GM10266 (cell line): ENCODE measurements around the gene FAM216A.

Experiments used
- DNase-seq: peaks from one replicate; pipeline ENCODE4 v3.0.0; 2012; ENCODE audit errors: extremely low spot score
- CTCF ChIP-seq: IDR thresholded peaks from 2 replicates; pipeline ENCODE4 v1.5.1; 2012; ENCODE audit warnings: mild to moderate bottlenecking, low read depth; ENCODE audit not compliant: control insufficient read depth, insufficient read depth; ENCODE audit errors: missing control alignments

The FAM216A gene

GRCh38 chr12:110534811-110535210, 66.2 kb downstream of the FAM216A start:
- no peak for TF ChIP-seq CTCF
- DNase-seq: no peak

GRCh38 chr12:110536834-110537604, 68.4 kb downstream of the FAM216A start:
- no peak for TF ChIP-seq CTCF
- DNase-seq: no peak

DNA sequence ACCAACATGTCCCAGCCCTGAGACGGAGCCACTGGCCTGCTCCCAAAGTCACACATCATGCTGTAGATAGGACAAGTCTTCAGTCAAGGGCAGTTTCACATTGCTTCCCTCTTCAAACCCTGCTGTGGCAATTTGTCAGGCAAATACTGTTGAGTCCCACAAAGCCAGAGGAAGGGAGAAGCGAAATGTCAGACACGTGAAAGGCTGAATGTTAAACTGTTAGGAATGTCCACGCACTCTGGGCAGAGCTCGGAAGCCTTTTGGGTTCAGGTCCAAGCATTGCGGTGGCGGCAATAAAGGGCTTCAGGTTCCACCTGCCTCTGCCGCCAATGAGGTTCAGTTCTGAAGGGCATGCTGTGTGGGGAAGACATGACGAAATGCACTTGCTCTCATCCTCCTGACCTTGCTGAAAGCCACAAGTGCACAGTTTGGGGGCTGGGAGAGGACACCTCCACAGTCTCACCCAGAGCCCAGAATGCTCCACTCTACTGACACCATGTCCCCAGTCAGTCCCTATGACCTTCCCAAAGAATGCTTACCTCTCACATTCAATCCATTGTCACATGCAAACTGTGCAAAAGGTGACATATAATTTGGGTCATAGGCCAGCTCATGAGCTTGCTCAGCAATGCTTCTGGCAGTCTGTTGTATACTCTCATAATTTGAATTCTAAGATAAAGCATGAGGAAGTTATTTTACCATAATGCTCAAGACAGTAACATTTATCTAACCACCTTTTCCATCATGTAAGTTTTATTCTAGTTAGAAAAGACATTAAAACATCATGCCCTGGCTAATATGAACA, 69.2 kb downstream of the FAM216A start:
- TF ChIP-seq CTCF: no peak
- no peak for DNase-seq

DNA sequence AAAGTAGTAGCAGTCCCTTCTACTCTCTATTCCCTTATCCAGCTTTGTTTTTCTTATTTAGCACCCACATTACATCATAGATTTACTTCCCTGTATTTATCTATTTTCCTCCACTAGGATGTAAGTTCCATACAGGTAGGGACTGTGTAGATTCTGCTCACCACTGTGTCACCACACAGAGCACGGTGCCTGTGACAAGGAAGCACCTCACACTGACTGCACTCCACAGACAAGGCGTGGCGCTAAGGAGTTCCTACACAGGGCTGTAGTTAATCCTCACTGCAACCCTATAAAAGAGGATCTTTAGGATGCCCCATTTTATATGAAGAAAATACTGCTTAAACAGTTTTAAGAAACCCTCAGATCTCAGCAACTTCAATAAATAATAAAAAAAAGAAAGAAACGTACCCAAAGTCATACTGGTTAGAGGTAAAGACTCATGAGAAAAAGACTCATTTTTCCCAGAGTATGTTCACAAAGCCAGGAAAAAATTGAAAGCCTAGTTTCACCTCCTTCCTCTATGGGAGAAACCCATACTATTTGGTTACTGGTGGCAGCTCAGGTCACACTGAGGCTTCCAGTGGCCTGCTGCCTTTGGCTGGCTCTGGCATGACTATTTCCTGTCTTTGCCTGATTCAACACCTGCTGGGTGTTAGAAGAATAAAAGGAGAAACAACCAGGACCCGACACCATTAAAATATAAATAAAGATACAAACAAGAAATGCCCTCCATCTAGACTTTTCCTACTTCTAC, 70.4 kb downstream of the FAM216A start:
- DNase-seq: no peak
- no peak for TF ChIP-seq CTCF
